Measurements from ENCODE around the gene MBD3L4. TPM values are rescaled to one million over a fixed set of nuclear protein-coding genes. Genes with fewer than 3 reads are reported as not detected.
"Not testable (repeated sequence)": the region's sequence is repeated elsewhere in the genome, so short reads cannot be mapped to it uniquely, and the experiment has no call there.

Gene MBD3L4
- total and polyA plus RNA-seq, 4 donors: not detected

DNA sequence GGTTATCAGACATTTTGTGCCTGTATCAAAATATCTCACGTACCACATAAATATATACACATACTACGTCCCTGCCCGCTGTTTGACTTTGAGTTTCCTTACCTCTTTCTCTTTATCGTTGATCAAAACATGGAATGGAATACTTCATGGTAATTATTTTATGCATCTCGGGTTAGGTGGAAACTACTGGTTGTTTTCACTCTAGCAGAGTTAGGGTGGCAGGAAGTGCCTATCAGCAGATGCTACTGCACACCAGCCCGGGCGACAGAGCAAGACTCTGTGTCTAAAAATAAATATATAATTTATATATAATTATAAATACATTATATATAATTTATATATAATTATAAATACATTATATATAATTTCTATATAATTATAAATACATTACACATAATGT lies 12.9 kb upstream of the MBD3L4 start:
- not testable (repeated sequence) for H3K27ac ChIP-seq (ENCODE audit: low read depth in 1 of 2, low read length in 2 of 2); H3K4me3 ChIP-seq (ENCODE audit: low read depth in 1 of 3, low read length in 3 of 3); H3K4me1 ChIP-seq (ENCODE audit: control insufficient read depth in 4 of 4, insufficient read depth in 4 of 4, low read length in 3 of 4); H3K9me3 ChIP-seq (ENCODE audit: control insufficient read depth in 4 of 4, low read length in 3 of 4); H3K27me3 ChIP-seq (ENCODE audit: control insufficient read depth in 4 of 4, insufficient read depth in 4 of 4, low read length in 3 of 4); H3K36me3 ChIP-seq (ENCODE audit: control insufficient read depth in 4 of 4, insufficient read depth in 3 of 4, low read depth in 1 of 4, low read length in 3 of 4); DNase-seq (ENCODE audit: low spot score); H3K9ac ChIP-seq (ENCODE audit: low read depth in 1 of 2, low read length in 2 of 2)
- 90% methylated on average over 7 of the region's 7 CpGs for WGBS

DNA sequence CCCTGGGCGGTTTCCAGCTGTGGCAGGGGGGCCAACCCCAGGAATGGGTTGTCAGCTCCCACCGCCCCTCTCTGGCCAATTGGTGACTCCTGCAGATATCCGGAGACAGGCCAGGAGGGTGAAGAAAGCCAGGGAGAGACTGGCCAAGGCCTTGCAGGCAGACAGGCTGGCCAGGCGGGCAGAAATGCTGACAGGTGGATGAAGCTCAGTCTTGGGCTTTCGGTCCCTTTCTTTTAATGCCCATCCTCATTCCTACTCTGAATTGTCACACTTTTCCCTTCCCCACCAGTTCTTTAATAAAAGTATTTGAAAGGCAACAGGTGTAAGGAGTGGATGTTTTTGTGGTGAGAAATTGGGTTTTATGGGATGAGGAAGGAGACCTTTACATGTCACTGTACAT lies 11.4 kb upstream of the MBD3L4 start:
- not testable (repeated sequence) for H3K9ac ChIP-seq (ENCODE audit: low read depth in 1 of 2, low read length in 2 of 2); H3K4me3 ChIP-seq (ENCODE audit: low read depth in 1 of 3, low read length in 3 of 3); H3K36me3 ChIP-seq (ENCODE audit: control insufficient read depth in 4 of 4, insufficient read depth in 3 of 4, low read depth in 1 of 4, low read length in 3 of 4); H3K27me3 ChIP-seq (ENCODE audit: control insufficient read depth in 4 of 4, insufficient read depth in 4 of 4, low read length in 3 of 4); DNase-seq (ENCODE audit: low spot score); H3K27ac ChIP-seq (ENCODE audit: low read depth in 1 of 2, low read length in 2 of 2); H3K4me1 ChIP-seq (ENCODE audit: control insufficient read depth in 4 of 4, insufficient read depth in 4 of 4, low read length in 3 of 4); H3K9me3 ChIP-seq (ENCODE audit: control insufficient read depth in 4 of 4, low read length in 3 of 4)
- 94% methylated on average over 2 of the region's 5 CpGs for WGBS

DNA sequence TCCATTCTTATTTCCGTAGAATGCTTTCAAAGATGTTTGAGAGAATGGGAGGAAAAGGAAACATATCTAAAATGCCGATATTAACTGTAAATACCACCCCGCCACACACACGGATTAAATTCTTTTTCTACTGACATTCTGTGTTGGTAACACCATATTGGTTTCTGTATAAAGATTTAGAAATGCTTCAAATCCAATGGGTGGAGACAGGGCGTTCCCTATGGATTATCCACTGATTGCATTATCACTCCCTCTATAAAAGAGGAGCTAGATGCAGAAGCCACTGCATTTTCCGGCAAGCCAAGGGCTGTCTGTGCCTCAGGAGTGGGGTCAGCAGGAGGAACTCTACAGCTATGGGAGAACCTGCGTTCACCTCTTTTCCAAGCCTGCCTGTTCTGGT lies 9.0 kb upstream of the MBD3L4 start, which contains the start of gene MBD3L2:
TSS of gene MBD3L2 (plus strand) at position 301 of the 400 bp plus-strand sequence. CDS start at position 354, 53 bp downstream.
- not testable (repeated sequence) for H3K4me3 ChIP-seq (ENCODE audit: low read depth in 1 of 3, low read length in 3 of 3); H3K27me3 ChIP-seq (ENCODE audit: control insufficient read depth in 4 of 4, insufficient read depth in 4 of 4, low read length in 3 of 4); H3K36me3 ChIP-seq (ENCODE audit: control insufficient read depth in 4 of 4, insufficient read depth in 3 of 4, low read depth in 1 of 4, low read length in 3 of 4); H3K9me3 ChIP-seq (ENCODE audit: control insufficient read depth in 4 of 4, low read length in 3 of 4); H3K9ac ChIP-seq (ENCODE audit: low read depth in 1 of 2, low read length in 2 of 2); DNase-seq (ENCODE audit: low spot score); H3K4me1 ChIP-seq (ENCODE audit: control insufficient read depth in 4 of 4, insufficient read depth in 4 of 4, low read length in 3 of 4); H3K27ac ChIP-seq (ENCODE audit: low read depth in 1 of 2, low read length in 2 of 2)
- WGBS: no CpG with 5 or more reads among the region's 7 CpGs

DNA sequence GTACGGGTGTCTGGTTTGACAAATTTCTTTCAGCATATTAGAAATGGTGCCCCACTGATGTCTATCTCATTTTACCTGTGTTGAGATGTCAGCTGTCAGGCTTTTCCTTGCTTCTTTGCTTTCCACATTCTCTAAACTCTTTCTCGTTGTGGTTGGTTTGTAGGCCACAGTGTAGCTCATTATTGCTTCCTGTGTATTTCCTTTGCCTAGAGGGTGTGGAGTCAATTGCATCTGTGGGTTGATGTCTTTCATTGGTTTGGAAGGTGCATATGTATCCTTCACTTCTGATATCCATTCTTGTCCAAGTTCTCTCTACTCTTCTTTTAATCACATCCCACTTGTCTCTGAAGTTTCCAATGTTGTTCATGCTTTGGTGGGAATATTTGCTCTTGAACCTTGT lies 1.6 kb upstream of the MBD3L4 start:
- H3K27me3 ChIP-seq (ENCODE audit: control insufficient read depth in 4 of 4, insufficient read depth in 4 of 4, low read length in 3 of 4); H3K4me3 ChIP-seq (ENCODE audit: low read depth in 1 of 3, low read length in 3 of 3); H3K4me1 ChIP-seq (ENCODE audit: control insufficient read depth in 4 of 4, insufficient read depth in 4 of 4, low read length in 3 of 4); H3K27ac ChIP-seq (ENCODE audit: low read depth in 1 of 2, low read length in 2 of 2); H3K9ac ChIP-seq (ENCODE audit: low read depth in 1 of 2, low read length in 2 of 2); DNase-seq (ENCODE audit: low spot score); H3K9me3 ChIP-seq (ENCODE audit: control insufficient read depth in 4 of 4, low read length in 3 of 4); H3K36me3 ChIP-seq (ENCODE audit: control insufficient read depth in 4 of 4, insufficient read depth in 3 of 4, low read depth in 1 of 4, low read length in 3 of 4): not testable (repeated sequence)
- WGBS: no CpG with 5 or more reads among the region's 2 CpGs

DNA sequence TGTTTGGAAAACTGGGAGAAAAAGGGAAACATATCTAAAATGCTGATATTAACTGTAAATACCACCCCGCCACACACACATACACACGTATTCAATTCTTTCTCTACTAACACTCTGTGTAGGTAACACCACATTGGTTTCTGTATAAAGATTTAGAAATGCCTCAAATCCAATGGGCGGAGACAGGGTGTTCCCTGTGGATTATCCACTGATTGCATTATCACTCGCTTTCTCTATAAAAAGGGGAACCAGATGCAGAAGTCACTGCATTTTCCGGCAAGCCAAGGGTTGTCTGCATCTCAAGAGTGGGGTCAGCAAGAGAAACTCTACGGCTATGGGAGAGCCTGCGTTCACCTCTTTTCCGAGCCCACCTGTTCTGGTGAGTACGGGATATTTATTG lies 9.7 kb downstream of the MBD3L4 start, which contains the start of gene MBD3L5:
TSS of gene MBD3L5 (plus strand) at position 301 of the 400 bp plus-strand sequence. CDS start at position 335, 34 bp downstream.
- H3K9ac ChIP-seq (ENCODE audit: low read depth in 1 of 2, low read length in 2 of 2); H3K4me1 ChIP-seq (ENCODE audit: control insufficient read depth in 4 of 4, insufficient read depth in 4 of 4, low read length in 3 of 4); H3K36me3 ChIP-seq (ENCODE audit: control insufficient read depth in 4 of 4, insufficient read depth in 3 of 4, low read depth in 1 of 4, low read length in 3 of 4); H3K27me3 ChIP-seq (ENCODE audit: control insufficient read depth in 4 of 4, insufficient read depth in 4 of 4, low read length in 3 of 4); H3K4me3 ChIP-seq (ENCODE audit: low read depth in 1 of 3, low read length in 3 of 3); H3K27ac ChIP-seq (ENCODE audit: low read depth in 1 of 2, low read length in 2 of 2); DNase-seq (ENCODE audit: low spot score); H3K9me3 ChIP-seq (ENCODE audit: control insufficient read depth in 4 of 4, low read length in 3 of 4): not testable (repeated sequence)
- WGBS: no CpG with 5 or more reads among the region's 9 CpGs

DNA sequence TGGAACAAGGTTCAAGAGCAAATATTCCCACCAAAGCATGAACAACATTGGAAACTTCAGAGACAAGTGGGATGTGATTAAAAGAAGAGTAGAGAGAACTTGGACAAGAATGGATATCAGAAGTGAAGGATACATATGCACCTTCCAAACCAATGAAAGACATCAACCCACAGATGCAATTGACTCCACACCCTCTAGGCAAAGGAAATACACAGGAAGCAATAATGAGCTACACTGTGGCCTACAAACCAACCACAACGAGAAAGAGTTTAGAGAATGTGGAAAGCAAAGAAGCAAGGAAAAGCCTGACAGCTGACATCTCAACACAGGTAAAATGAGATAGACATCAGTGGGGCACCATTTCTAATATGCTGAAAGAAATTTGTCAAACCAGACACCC lies 11.2 kb downstream of the MBD3L4 start:
- H3K4me1 ChIP-seq (ENCODE audit: control insufficient read depth in 4 of 4, insufficient read depth in 4 of 4, low read length in 3 of 4); DNase-seq (ENCODE audit: low spot score); H3K27me3 ChIP-seq (ENCODE audit: control insufficient read depth in 4 of 4, insufficient read depth in 4 of 4, low read length in 3 of 4); H3K36me3 ChIP-seq (ENCODE audit: control insufficient read depth in 4 of 4, insufficient read depth in 3 of 4, low read depth in 1 of 4, low read length in 3 of 4); H3K9me3 ChIP-seq (ENCODE audit: control insufficient read depth in 4 of 4, low read length in 3 of 4); H3K9ac ChIP-seq (ENCODE audit: low read depth in 1 of 2, low read length in 2 of 2); H3K4me3 ChIP-seq (ENCODE audit: low read depth in 1 of 3, low read length in 3 of 3); H3K27ac ChIP-seq (ENCODE audit: low read depth in 1 of 2, low read length in 2 of 2): not testable (repeated sequence)
- no CpG with 5 or more reads among the region's 1 CpG for whole genome bisulfite sequencing

DNA sequence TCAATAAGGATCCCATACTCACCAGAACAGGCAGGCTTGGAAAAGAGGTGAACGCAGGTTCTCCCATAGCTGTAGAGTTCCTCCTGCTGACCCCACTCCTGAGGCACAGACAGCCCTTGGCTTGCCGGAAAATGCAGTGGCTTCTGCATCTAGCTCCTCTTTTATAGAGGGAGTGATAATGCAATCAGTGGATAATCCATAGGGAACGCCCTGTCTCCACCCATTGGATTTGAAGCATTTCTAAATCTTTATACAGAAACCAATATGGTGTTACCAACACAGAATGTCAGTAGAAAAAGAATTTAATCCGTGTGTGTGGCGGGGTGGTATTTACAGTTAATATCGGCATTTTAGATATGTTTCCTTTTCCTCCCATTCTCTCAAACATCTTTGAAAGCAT lies 18.6 kb downstream of the MBD3L4 start, which contains the start of gene MBD3L2B:
TSS of gene MBD3L2B (minus strand) at position 101 of the 400 bp plus-strand sequence. CDS start at position 67, 34 bp downstream.
- DNase-seq (ENCODE audit: low spot score); H3K4me3 ChIP-seq (ENCODE audit: low read depth in 1 of 3, low read length in 3 of 3); H3K4me1 ChIP-seq (ENCODE audit: control insufficient read depth in 4 of 4, insufficient read depth in 4 of 4, low read length in 3 of 4); H3K9ac ChIP-seq (ENCODE audit: low read depth in 1 of 2, low read length in 2 of 2); H3K27ac ChIP-seq (ENCODE audit: low read depth in 1 of 2, low read length in 2 of 2); H3K36me3 ChIP-seq (ENCODE audit: control insufficient read depth in 4 of 4, insufficient read depth in 3 of 4, low read depth in 1 of 4, low read length in 3 of 4); H3K9me3 ChIP-seq (ENCODE audit: control insufficient read depth in 4 of 4, low read length in 3 of 4); H3K27me3 ChIP-seq (ENCODE audit: control insufficient read depth in 4 of 4, insufficient read depth in 4 of 4, low read length in 3 of 4): not testable (repeated sequence)
- WGBS: no CpG with 5 or more reads among the region's 6 CpGs

Measured in liver (tissue), 9 donors.